ENCODE results near the gene FOXJ3.
A peak's percentile ranks its signal among the peaks of the same experiment; 100 is the strongest.

- TF ChIP-seq CTCF (IDR thresholded peaks at IDR 0.05), result no peak
- TF ChIP-seq REST (IDR thresholded peaks at IDR 0.05; ENCODE audit: insufficient read depth in 1 of 2, low read depth in 2 of 2, low read length in 1 of 2), result peak; percentile 90 to 93
- TF ChIP-seq SIN3A (IDR thresholded peaks at IDR 0.05; ENCODE audit: borderline replicate concordance, insufficient read depth, low read depth, low read length), result no peak
Observed at GRCh38 chr1:42379794-42380585, 45.0 kb upstream of the FOXJ3 start.
